HAP-1 (cell line): ENCODE measurements around the gene ZEB2.

ENCODE experiments used
- DNase-seq, 2 experiments: peaks; one replicate each; pipeline ENCODE4 v3.0.0-alpha.2; 2016 to 2020; ENCODE audit warnings: low spot score in 2 of 2
- H3K27me3 ChIP-seq: fragments of 250-450 bp; sonication (Bioruptor Pico); 2 replicates; pipeline ENCODE4 v1.5.1; 2020; ENCODE audit warnings: low read depth, mild to moderate bottlenecking, moderate library complexity
- H3K36me3 ChIP-seq: fragments of 250-450 bp; sonication (Bioruptor Pico); replicated peaks from 2 replicates; pipeline ENCODE4 v1.5.1; 2020; ENCODE audit warnings: mild to moderate bottlenecking
- H3K4me1 ChIP-seq: fragments of 250-450 bp; sonication (Bioruptor Pico); 2 replicates; pipeline ENCODE4 v1.5.1; 2020; ENCODE audit warnings: mild to moderate bottlenecking
- H3K4me3 ChIP-seq: fragments of 250-450 bp; sonication (Bioruptor Pico); 2 replicates; pipeline ENCODE4 v1.5.1; 2020; ENCODE audit warnings: mild to moderate bottlenecking, moderate library complexity
- H3K9me3 ChIP-seq: fragments of 250-450 bp; sonication (Bioruptor Pico); 2 replicates; pipeline ENCODE4 v1.5.1; 2020; ENCODE audit warnings: mild to moderate bottlenecking, moderate library complexity
- in situ Hi-C: fragments of 300-500 bp; cut with MboI; formaldehyde crosslinking; loops from 3 replicates; pipeline ENCODE4 v1.14.3; 2020; ENCODE audit warnings: low sequenced_read_pairs, inconsistent platforms, mixed read lengths

ZEB2 gene

DNA sequence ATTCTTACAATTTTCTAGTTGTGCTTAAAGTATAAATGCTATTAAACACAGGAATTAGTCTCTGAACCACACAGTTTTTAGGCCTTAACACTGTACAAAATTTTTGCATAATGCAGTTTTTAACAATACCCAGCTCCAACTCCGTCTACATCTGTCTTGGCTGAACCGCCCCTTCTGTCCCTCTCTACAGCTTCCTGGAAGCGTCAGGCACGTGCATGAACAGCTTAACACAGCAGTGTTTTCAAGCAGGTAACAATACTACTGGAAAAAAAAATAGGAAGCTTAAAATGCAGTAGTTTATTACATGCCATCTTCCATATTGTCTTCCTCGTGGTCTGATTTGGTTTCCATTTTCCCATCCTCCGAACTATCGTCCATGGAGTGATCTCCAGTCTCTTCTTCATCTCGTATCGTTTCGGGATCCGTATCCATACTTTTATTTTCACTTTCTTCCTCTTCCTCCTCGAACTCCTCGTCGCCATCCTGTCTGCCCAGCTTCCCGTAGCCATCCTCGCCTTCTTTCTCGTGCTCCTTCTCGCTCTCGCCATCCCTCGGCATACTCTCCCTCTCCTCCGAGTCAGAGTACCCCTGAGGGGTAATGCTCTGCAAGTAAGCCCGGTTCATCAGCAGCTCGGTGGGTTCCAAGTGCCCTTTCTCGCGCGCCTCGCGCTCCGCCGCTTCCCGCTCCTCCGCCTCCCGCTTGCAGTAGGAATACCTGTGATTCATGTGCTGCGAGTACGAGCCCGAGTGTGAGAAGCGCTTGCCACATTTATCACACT is 130.6 kb downstream of the ZEB2 start:
- Histone ChIP-seq H3K27me3 (no peaks in the 10 kb centered on the region), H3K36me3 (0 out of 2 replicates have a peak, but pooled peaks cover 3% of the 10 kb centered on the region), H3K9me3 (no peaks in the 10 kb centered on the region), H3K4me3 (no peak overlapping the region), H3K4me1 (no peaks in the 10 kb centered on the region)
- in situ Hi-C loops, result no loop called here
- no peak for DNase-seq

DNA sequence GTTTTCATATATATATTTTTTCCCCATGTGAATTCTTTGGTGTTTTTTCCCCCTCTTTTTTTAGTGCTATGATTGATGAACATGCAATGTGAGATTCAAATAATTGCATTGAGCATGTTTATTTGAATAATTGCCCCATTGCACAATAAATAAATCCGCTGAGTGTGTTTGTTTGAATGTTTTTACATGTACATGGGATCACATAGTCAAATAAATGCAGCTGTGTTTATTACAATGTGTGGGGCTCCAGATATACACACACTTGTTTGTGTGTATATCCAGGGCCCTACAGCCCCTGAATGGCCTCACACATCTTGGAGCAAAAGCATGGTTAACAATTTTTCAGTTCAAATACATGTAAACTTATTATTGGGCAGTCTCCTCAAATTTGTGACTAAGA is 134.5 kb downstream of the ZEB2 start:
- H3K4me3 ChIP-seq, result no peak overlapping the region
- H3K27me3 ChIP-seq, result no peaks in the 10 kb centered on the region
- no peak for DNase-seq
- in situ Hi-C loops, result no loop called here
- no peaks in the 10 kb centered on the region for H3K36me3 ChIP-seq
- no peaks in the 10 kb centered on the region for H3K4me1 ChIP-seq
- H3K9me3 ChIP-seq, result no peaks in the 10 kb centered on the region

DNA sequence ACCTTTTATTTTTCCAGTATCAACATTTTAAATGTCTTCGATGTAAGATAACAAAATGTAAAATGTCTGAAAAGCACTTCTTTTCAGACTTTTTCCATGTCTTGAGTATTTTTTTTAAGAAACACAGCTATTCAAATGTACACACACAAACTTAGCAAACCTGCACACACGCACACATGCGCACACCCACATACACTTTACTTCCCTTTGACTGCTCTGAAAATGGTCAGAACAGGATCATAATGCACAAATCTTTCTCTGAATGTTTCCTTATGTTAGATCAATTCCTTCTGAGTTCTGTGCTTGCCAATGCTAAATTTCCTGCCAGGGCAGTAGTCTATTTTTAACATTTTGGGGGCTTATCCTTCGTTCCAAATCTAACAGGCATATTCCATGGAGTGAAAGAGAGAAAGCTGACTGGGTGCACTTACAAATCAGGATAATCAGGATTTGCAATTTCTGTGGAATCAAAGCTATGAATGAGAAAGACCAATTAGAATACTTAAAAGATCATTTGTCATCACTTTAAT is 136.3 kb downstream of the ZEB2 start:
- Histone ChIP-seq H3K4me3 (no peak overlapping the region), H3K4me1 (no peaks in the 10 kb centered on the region), H3K27me3 (no peaks in the 10 kb centered on the region), H3K36me3 (no peaks in the 10 kb centered on the region), H3K9me3 (no peaks in the 10 kb centered on the region)
- DNase-seq, result no peak
- in situ Hi-C loops, result no loop called here

DNA sequence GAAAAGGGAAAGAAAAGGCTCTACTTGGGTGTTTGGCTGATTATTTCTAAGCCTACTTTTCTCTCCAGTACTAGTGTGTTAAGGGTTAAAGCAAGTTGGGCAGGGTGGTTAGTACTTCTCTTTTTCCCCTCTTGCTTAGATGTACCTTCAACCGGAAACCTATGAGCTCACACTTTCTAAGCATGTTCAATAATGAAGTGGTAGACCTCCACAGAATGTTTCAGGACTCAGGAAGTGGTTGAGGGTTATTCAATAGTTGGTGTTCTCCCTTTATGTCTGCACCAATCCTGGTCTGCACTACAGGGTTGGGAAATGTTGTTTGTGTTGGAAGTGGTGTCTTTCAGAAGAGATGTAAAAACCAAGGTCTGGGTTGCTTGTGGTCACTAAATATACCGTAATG is 137.1 kb downstream of the ZEB2 start:
- Histone ChIP-seq H3K36me3 (no peaks in the 10 kb centered on the region), H3K4me1 (no peaks in the 10 kb centered on the region), H3K9me3 (no peaks in the 10 kb centered on the region), H3K27me3 (no peaks in the 10 kb centered on the region), H3K4me3 (no peak overlapping the region)
- DNase-seq, result no peak
- in situ Hi-C loops, result no loop called here

DNA sequence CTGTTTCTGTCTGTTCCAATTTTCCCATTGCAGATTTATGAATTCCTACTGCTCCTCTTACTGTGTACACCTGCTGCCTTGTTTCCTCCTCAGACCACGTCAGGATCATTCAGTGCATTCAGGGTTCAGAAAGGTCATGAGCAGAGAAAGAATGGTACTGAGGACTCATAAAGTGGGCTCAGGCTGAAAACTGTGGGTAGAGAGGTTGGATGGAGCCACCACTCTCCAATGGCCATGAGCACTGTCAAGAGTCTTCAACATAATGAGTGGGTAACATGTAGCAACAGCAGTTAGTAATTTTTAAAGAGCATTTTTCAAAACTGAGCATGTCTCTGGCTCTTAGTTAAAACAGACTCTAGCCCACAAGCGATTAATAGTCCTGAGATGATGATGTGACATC is 138.2 kb downstream of the ZEB2 start:
- in situ Hi-C loops, result no loop called here
- Histone ChIP-seq H3K9me3 (no peaks in the 10 kb centered on the region), H3K4me1 (no peaks in the 10 kb centered on the region), H3K27me3 (no peaks in the 10 kb centered on the region), H3K36me3 (no peaks in the 10 kb centered on the region), H3K4me3 (no peak overlapping the region)
- no peak for DNase-seq

DNA sequence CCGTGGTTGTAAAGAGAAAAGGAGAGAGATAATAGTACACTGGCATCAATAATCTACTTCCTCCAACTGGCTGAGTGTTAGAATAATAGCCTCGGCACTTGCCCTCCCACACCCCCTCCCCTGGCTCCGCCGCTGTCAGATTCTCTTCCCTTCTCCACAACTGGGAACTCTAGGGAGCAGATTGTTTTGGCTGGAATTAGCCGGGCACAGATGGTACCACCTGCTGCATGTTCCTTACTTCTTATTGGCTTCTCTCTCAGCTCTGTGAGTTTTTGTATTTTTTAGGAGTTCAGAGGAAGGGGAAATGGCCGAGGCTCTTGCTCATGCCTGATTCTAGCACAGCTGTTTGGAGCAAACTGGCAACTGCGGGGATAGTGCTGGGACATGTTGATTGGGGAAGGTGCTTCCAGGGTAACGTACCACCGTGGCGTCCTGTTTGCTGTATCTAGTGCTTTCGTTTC is 140.0 kb downstream of the ZEB2 start:
- no peak for DNase-seq
- no peaks in the 10 kb centered on the region for H3K27me3 ChIP-seq
- no peaks in the 10 kb centered on the region for H3K9me3 ChIP-seq
- H3K4me1 ChIP-seq, result no peaks in the 10 kb centered on the region
- no peak overlapping the region for H3K4me3 ChIP-seq
- in situ Hi-C loops, result no loop called here
- H3K36me3 ChIP-seq, result no peaks in the 10 kb centered on the region

DNA sequence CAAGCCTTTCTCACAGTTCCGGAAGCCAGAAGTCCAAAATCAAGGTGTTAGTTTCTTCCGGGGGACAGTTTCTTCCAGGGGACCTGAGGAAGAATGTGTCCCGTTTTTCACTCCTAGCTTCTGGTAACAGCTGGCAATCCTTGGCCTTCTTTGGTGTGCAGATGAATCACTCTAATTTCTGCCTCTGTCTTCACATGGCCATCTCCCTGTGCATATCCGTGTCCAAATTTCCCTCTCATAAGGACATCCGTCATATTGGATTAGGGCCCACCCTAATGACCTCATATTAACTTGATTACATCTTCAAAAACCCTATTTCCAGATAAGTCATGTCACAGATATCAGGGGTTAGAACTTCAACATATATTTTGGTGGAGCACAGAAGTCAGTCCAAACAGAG is 141.4 kb downstream of the ZEB2 start:
- no peaks in the 10 kb centered on the region for H3K9me3 ChIP-seq
- no peaks in the 10 kb centered on the region for H3K27me3 ChIP-seq
- no peaks in the 10 kb centered on the region for H3K36me3 ChIP-seq
- DNase-seq, result no peak
- H3K4me1 ChIP-seq, result no peaks in the 10 kb centered on the region
- in situ Hi-C loops, result no loop called here
- no peak overlapping the region for H3K4me3 ChIP-seq

DNA sequence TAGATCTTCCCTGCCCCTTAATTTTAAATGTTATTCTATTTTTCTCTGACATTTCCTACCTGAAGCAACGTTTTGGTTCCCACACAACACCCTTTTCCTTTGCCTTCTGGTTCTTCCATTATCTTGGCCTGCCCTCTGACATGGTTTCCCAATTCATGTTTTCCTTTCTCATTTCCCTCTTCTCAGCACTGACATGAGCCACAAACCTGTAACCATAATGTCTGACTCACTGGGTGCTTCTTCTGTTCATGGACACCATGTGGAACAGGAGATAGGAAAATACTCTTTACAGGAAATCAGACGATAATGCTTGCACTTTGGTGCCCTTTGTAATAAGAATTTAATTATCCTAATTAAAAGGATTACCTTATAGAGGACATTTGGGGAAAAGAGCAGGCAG is 142.0 kb downstream of the ZEB2 start:
- in situ Hi-C loops, result no loop called here
- Histone ChIP-seq H3K4me1 (no peaks in the 10 kb centered on the region), H3K4me3 (no peak overlapping the region), H3K27me3 (no peaks in the 10 kb centered on the region), H3K36me3 (no peaks in the 10 kb centered on the region), H3K9me3 (no peaks in the 10 kb centered on the region)
- DNase-seq, result no peak

DNA sequence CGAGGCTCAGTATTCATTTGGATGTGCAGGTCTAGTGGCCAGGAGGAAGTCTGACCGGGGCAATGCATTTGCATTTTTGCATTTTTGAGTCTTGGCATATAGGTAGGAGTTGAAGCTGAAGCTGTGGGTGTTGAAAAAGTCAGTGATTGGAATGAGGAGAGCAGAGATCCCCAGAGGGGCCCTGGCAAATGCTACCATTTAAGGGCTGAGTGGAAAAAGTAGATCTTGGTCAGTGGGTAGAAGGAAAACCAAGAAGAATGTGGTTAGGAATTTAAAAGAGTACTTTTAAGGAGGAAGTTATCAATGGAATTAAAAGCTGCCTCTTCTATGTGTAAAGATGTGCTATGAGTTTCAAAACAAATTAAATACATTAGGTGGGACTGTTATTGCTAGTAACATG is 143.0 kb downstream of the ZEB2 start:
- no peak for DNase-seq
- Histone ChIP-seq H3K27me3 (no peaks in the 10 kb centered on the region), H3K4me3 (no peak overlapping the region), H3K36me3 (no peaks in the 10 kb centered on the region), H3K9me3 (no peaks in the 10 kb centered on the region), H3K4me1 (no peaks in the 10 kb centered on the region)
- in situ Hi-C loops, result no loop called here

DNA sequence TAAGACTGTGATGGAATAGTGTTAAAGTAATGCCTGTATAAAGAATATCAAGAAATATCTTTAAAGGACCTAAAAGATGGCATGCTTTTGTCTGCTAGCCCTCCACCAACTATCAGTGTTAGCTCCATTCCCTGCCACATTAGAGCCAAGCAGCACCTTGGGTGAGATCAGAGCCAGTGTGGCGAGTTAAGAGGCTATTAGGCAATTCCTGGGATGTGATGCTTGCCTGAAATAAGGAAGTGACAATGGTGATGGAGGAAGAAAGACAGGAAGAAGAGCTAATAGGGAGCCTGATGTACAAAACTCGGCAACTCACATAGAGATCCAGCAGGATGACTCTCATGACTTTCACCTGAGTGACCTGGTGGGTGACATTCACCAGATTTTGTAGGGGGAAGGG is 143.5 kb downstream of the ZEB2 start:
- no peak for DNase-seq
- Histone ChIP-seq H3K9me3 (no peaks in the 10 kb centered on the region), H3K4me1 (no peaks in the 10 kb centered on the region), H3K4me3 (no peak overlapping the region), H3K36me3 (no peaks in the 10 kb centered on the region), H3K27me3 (no peaks in the 10 kb centered on the region)
- in situ Hi-C loops, result no loop called here

DNA sequence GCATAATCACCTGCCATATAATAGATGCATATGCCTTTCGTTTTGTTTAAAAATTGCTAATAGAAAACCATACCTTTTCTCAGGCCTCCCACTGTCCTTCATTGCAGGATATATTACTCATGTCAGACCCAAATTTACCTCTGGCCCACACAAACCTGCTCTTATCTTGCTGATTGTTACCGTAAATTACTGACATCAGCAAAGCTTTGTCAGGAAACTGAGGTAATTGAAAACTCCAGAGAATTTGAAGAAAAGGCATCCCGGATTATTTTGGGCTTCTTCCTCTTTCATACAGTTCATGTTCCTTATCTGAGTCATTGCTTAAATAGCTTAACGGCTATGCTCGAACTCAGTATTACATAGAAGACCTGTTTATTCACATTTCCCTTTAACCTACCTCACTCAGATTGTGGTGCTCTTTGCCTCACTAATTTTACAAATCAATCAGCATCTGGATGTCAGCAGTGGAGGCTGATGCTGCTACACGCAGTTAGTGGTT is 145.7 kb downstream of the ZEB2 start:
- no peaks in the 10 kb centered on the region for H3K4me1 ChIP-seq
- in situ Hi-C loops, result no loop called here
- no peak overlapping the region for H3K4me3 ChIP-seq
- no peak for DNase-seq
- H3K36me3 ChIP-seq, result no peaks in the 10 kb centered on the region
- H3K27me3 ChIP-seq, result no peaks in the 10 kb centered on the region
- H3K9me3 ChIP-seq, result no peaks in the 10 kb centered on the region

DNA sequence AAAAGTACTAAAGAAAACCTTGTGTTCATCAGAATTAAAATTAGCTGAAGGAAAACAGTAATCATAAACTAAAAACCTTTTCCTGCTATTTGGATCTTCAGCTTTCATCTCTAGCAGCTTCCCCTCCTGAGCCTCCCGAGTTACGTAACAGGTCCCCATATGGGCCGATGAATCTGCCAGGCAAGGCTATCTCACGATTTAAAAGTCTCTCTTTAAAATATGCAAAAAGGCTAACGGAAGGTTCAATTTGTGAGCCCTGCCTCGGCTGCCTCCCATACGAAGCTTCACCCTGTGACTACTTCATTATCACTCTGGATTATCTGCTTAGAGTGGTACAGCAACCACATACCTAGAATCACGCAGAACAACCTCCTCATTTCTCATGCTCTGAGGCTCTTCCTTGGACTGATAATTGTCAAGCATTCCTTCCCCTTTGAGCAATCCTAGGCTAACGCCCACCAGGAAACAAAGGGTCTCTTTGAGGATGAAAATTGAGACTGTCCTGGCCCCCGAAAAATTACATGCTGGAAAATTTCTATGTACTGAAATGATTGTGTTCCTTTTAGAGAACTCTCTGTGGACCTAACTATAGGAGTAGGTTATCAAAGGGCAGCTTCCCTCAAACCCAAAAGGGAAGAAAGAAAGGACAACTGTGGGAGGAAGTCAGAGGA is 147.4 kb downstream of the ZEB2 start:
- Histone ChIP-seq H3K4me3 (no peak overlapping the region), H3K9me3 (no peaks in the 10 kb centered on the region), H3K36me3 (no peaks in the 10 kb centered on the region), H3K27me3 (no peaks in the 10 kb centered on the region), H3K4me1 (no peaks in the 10 kb centered on the region)
- in situ Hi-C loops, result no loop called here
- no peak for DNase-seq

DNA sequence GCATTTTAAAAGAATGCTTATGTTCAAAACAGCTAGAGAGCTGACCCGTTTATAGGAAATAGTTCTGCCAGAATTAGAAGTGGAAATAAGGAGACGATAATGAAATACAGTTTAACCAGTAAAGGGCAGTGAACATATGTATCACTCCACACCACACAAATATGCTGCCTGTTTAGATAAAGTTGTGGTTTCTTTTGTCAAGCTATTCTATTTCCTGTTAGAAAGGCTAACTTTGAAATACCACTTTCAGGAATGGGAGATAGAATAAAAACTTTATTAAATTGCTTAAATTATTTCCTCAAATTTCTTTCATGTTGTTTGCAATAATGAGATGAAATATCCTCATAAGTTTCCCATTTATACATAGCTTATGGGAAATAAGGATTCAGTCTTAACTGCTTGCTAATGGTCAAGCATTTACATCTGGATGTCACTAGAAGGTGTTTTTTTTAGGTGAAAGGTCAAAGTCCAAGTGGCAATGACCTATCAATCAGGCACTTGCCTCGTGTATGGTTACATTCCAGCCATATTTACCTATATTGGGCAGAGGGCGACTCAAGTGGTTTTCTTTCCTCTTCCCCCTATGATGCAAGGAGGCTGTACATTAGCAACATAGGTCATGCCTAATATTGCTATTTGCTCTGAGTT is 148.9 kb downstream of the ZEB2 start:
- Histone ChIP-seq H3K4me1 (no peaks in the 10 kb centered on the region; the same call in 1 of the 2 replicates), H3K4me3 (no peak overlapping the region), H3K27me3 (no peaks in the 10 kb centered on the region), H3K36me3 (no peaks in the 10 kb centered on the region), H3K9me3 (no peaks in the 10 kb centered on the region)
- in situ Hi-C loops, result no loop called here
- no peak for DNase-seq

DNA sequence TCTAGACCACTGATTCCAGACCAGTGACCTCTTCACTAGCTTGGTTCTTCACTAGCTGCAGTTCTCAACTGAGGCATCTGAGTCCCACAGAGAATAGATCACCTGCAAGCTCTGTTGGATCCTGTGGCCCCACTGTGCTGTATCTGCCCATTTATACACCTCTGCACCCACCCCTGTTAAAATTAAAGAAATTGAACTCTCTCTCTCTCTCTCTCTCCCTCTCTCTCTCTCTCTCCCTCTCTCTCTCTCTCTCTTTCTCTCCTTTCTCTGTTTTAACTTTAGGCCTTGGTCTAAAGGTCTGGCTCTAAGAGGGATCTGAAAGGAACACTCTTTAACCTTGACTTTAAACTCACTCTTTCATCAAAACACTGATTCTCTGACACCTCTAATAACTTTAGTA is 150.5 kb downstream of the ZEB2 start:
- no peaks in the 10 kb centered on the region for H3K36me3 ChIP-seq
- H3K27me3 ChIP-seq, result no peaks in the 10 kb centered on the region
- no peak for DNase-seq
- H3K4me1 ChIP-seq, result peaks cover 6% of the 10 kb centered on the region
- H3K9me3 ChIP-seq, result no peaks in the 10 kb centered on the region
- no peak overlapping the region for H3K4me3 ChIP-seq
- in situ Hi-C loops, result no loop called here
